ENCODE results near the gene KANK4. TPM values are rescaled to one million over a fixed set of nuclear protein-coding genes. Genes with fewer than 3 reads are reported as not detected.
A peak's percentile ranks its signal among the peaks of the same experiment; 100 is the strongest.

Gene KANK4
- polyA plus RNA-seq, 1 donor = 9.1 TPM

- peak; percentile 70 for DNase-seq
Observed at GRCh38 chr1:62336995-62337705, 17.9 kb upstream of the KANK4 start.

- no peak for DNase-seq
Observed at GRCh38 chr1:62336638-62336994, 17.4 kb upstream of the KANK4 start.

GRCh38 chr1:62335656-62336055, 16.4 kb upstream of the KANK4 start:
- no peak for DNase-seq

- DNase-seq = no peak
Observed at GRCh38 chr1:62334434-62334985, 15.3 kb upstream of the KANK4 start.

- no peak for DNase-seq
Observed at GRCh38 chr1:62333441-62333840, 14.2 kb upstream of the KANK4 start.

GRCh38 chr1:62327360-62328055, 8.3 kb upstream of the KANK4 start:
- DNase-seq = no peak

GRCh38 chr1:62325681-62326080, 6.4 kb upstream of the KANK4 start:
- DNase-seq = no peak

GRCh38 chr1:62325081-62325480, 5.8 kb upstream of the KANK4 start:
- no peak for DNase-seq

GRCh38 chr1:62321446-62321845, 2.2 kb upstream of the KANK4 start:
- no peak for DNase-seq

- no peak for DNase-seq
Observed at GRCh38 chr1:62318320-62318755, 896 bp downstream of the KANK4 start.

GRCh38 chr1:62317021-62317768, 2.0 kb downstream of the KANK4 start:
- DNase-seq = no peak

- no peak for DNase-seq
Observed at GRCh38 chr1:62316135-62316534, 3.1 kb downstream of the KANK4 start.

GRCh38 chr1:62315387-62315786, 3.8 kb downstream of the KANK4 start:
- no peak for DNase-seq

GRCh38 chr1:62314454-62315350, 4.5 kb downstream of the KANK4 start:
- DNase-seq = no peak

- DNase-seq = no peak
Observed at GRCh38 chr1:62312698-62313097, 6.5 kb downstream of the KANK4 start.

GRCh38 chr1:62311473-62311943, 7.7 kb downstream of the KANK4 start:
- DNase-seq = no peak

GRCh38 chr1:62309906-62310305, 9.3 kb downstream of the KANK4 start:
- DNase-seq = no peak

GRCh38 chr1:62308606-62309005, 10.6 kb downstream of the KANK4 start:
- no peak for DNase-seq

- DNase-seq = no peak
Observed at GRCh38 chr1:62307895-62308492, 11.2 kb downstream of the KANK4 start.

- no peak for DNase-seq
Observed at GRCh38 chr1:62307446-62307845, 11.8 kb downstream of the KANK4 start.

GRCh38 chr1:62306065-62306464, 13.2 kb downstream of the KANK4 start:
- DNase-seq = no peak

GRCh38 chr1:62304975-62305374, 14.3 kb downstream of the KANK4 start:
- DNase-seq = no peak

Data from hindlimb muscle (tissue), 1 donor.